ENCODE measurements around the gene AVPR1A.
"Not testable (repeated sequence)": the region's sequence is repeated elsewhere in the genome, so short reads cannot be mapped to it uniquely, and the experiment has no call there.

AVPR1A gene

DNA sequence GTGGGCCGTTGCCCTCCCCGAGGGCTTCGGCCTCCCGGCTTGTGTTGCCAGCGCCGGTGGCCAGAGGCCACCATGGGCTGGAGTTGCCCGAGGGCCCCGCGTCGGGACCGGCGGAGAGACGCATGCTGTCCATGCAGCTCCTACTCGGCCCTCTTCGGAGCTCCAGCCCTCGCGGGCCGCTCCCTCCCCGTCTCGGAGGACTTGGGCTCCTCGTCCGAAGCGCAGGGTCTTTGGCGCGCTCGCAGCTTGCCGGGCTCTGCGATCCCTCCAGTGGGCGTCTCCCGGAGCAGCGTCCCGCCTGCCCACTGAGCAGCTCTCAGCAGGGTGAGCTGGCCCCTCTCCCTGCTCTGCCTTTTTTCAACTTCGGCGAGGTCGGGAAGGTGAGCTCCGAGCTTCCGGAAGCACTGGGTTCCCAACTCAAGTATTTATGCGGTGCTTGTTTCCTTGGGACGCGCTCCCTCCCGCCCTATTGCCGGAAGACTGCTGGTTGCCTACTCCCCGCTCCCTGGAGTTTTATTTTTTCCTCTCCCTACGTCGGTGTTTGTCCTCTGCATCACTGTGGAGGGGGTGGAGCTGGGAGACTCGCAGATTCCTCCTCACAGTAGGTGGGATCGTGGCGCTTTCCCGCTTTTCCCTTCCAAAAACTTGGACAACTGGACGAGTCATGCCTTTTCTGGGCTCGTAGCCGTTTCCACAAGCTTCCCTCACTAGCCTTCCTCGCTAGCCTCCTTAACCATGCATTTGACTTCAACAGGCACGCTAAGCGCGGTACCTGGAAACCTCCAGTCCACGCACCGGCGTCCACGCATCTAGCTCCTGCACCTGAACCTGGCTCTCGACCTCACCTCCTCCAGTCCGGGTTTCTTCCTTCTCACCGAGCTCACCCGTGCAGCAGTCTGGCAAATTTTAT, at the start of gene AVPR1A:
AVPR1A (minus strand) TSS at position 489 of the 910 bp plus-strand sequence; CDS start at position 124, 365 bp downstream.
- no peak for DNase-seq

DNA sequence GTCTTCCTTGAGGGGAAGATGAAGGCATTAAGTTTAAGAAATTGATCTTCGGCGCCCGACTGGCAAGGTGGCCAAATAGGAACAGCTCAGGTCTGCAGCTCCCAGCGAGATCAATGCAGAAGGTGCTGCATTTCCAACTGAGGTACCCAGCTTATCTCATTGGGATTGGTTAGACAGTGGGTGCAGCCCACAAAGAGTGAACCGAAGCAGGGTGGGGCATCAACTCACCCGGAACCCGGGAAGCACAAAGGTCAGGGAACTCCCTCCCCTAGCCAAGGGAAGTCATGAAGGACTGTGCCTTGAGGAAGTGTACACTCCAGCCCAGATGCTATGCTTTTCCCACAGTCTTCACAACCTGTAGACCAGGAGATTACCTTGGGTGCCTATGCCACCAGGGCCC, 45.2 kb upstream of the AVPR1A start:
- no peak for DNase-seq

DNA sequence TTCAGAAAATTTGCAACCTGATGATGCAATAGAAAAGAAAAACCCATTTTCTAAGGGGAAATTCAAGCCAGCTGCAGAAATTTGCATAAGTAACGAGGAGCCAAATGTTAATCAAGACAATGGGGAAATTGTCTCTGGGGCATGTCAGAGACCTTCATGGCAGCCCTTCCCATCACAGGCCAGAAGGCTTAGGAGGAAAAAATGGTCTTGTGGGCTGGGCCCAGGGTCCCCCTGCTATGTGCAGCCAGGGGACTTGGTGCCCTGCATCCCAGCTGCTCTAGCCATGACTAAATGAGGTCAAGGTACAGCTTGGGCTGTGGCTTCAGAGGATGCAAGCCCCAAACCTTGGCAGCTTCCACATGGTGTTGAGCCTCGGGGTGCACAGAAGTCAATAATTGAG, 28.2 kb upstream of the AVPR1A start:
- DNase-seq = no peak

DNA sequence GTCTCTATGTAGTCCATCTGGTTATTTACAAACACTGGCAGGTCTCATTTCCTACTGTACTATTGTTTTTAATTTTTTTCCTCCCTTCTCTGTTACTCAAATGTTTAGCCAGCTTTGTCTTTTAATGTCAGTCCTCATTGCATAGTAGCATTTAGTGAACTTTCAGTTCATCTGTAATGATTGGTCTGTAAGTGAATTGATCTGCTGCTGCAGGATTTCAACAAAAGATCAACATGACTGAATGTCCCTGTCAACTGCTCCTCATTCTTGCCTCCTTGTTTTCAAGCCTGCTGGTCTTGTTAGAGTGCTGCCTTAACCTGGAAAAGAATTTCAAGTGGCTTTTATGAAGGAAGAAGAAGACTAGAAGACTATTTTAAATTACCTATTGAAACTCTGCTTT, 19.3 kb upstream of the AVPR1A start:
- no peak for DNase-seq

DNA sequence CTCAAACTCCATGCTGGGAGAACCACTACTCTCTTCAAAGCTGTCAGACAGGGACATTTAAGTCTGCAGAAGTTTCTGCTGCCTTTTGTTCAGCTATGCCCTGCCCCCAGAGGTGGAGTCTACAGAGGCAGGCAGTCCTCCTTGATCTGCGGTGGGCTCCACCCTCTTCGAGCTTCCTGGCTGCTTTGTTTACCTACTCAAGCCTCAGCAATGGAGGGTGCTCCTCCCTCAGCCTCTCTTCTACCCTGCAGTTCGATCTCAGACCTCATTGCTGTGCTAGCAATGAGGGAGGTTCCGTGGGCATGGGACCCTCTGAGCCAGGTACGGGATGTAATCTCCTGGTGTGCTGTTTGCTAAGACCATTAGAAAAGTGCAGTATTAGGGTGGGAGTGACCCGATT, 16.7 kb upstream of the AVPR1A start:
- not testable (repeated sequence) for DNase-seq

DNA sequence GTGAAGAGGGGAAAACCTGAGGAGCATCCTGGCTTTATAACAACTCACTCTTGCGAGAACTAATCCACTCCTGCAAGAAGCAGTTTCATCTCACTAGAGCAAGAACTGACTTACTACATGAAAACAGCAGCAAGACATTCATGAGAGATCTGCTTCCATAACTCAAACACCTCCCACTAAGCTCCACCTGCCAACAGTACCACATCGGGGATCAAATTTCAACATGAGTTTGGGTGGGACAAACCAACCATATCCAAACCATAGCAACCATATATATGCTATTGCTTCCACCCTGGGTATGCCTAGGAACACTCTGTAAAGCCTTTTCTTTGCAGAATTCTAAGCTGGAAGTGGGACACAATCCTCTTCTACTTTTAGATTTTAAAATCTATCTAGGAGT, 13.9 kb upstream of the AVPR1A start:
- DNase-seq = no peak

DNA sequence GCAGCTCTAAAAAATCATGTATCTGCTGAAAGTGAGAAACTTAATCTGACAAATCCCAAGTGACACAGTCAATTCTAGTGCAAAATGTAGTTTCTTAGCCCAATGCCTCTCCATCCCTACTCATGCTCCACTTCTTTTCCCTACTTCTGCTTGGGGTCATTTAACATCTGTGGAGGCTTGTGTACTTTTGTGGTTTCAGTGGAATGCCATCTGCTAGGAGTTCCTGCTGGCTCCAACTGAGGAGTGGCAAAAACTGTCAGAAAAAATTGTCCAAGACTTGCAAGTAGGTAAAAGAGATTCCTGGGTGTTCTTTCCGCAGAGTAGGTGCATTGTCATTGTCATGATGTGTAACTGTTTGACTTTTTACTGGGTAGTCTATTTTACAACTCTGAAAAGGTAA, 12.5 kb upstream of the AVPR1A start:
- DNase-seq = no peak

DNA sequence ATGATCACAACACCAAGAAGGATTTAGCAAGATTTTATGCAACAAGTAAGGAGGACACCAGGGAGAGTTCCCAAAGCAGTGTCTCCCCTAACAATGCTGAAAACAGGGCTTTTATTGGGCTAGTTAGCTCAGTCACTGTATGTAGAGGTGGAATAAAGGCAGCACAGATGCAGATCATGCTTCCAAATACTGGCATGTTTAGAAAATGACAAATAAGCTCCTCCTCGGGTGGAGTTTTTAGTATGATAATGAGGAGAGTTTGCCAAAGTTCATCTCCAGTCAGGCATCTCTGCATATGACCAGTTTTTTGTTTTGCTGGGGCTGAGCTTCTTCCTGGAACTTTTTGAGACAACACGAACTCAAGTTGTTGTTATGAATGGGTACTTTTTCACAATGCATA, 4.4 kb upstream of the AVPR1A start:
- DNase-seq = no peak

DNA sequence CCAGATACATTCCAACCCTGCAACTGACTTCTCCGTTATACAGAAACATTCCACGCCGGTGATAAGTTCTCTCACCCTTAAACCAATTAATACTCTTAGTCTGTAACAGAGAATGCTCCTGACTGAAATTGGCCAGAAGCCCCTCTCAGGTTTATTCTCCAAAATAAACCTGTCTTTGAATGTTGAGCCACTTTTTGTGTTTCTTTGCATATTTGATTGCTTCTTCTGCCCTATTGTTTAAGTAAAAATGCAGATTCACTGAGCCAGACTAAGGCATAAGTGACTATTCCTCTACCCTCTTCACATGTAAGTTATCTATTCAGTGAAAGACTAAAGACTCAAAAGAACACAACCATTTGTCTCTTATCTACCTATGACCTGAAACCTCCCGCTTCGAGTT, 3.6 kb upstream of the AVPR1A start:
- no peak for DNase-seq

DNA sequence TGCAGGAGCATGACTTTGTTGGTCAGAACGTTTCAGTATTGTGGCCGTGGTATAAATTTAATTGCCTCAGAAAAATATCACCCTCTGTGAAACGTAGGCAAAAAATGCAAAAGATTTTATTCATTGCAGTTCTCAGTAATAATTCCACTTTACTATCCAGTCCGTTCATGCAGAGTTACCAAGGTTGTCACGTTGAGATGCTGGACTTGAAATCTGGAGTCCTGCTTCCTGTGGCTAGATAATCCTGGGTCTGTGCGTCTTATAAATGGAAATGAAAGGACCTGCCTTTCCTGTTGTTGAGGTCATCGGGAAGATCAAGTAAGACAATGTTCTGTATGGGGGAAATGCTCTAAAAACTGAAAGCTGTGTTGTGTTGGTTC, 1.3 kb upstream of the AVPR1A start:
- no peak for DNase-seq

DNA sequence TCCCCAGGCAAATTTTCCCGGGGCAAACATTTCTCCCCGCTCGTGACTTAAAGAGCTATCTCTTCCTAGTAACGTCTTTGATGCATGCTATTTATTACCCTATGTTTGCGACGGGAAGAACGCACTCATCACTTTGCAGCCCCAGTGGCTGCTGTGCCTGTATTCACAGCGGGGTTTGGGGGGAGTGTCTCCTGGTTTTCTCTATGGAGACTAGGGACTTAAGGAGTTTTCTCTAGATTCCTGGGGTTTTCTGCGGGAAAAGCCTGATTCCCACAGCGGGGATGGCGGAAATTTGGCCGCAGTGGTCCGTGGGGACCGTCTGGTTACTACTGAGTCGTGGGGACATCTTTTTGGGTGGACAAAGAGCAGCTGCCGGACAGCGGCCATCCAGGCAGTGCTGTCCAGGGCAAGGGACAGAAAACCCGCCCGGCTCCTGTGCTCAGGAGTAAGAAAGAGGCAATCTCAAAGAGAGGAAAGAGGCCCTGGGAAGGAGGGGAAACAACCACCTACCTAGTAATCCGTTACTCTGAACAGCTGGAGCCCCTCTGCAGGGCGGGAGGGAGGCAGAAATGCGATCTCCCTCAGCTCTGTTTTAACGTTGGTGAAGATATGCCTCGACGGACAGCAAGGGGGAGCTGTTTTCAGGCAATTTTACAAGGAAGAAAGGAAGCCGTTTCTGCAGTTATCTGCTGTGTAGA, 771 bp upstream of the AVPR1A start:
- DNase-seq = no peak

DNA sequence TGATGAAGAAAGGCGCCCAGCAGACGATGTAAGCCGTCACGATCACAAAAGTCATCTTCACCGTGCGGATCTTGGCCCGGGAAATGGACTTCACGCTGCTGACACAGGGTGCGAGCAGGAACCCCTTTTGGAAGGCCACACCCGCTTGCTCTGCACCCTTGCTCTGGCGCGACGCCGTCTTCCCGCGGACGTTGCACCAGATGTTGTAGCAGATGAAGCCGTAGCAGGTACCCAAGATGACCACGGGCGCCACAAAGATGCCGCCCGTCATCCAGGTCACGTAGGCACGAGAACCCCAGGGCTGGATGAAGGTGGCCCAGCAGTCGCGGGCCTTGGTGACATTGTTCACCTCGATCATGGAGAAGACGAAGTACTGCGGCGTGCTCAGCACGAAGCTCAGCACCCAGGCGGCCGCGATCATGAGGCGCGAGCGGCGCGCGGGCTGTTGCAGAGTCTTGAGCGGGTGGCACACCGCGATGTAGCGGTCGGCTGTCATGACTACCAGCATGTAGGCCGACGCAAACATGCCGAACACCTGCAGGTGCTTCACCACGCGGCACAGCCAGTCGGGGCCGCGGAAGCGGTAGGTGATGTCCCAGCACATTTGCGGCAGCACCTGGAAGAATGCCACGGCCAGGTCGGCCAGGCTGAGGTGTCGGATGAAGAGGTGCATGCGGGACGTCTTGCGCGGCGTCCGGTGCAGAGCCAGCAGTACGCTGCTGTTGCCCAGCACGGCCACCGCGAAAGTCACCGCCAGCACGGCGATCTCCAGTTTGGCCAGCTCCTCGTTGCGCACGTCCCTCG, 890 bp downstream of the AVPR1A start:
- DNase-seq = no peak

DNA sequence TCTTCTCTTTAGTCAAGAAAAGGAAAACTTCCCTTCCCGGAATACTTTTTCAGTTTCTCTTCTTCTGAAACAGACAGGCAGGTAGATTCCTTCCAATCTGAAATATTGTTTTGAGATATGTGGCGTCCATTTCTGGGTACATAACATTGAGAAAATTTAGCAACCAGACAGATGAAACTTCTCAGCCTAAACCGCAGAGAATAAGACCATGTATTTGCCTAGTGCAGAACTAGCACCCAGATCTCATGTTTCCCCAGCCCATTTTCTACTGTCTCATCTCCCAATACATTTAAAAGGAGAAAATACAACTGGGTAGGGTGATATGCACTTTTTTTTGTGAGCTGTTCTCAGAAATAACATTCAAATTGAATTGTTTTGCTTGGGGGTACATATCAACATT, 6.4 kb downstream of the AVPR1A start:
- DNase-seq = no peak

DNA sequence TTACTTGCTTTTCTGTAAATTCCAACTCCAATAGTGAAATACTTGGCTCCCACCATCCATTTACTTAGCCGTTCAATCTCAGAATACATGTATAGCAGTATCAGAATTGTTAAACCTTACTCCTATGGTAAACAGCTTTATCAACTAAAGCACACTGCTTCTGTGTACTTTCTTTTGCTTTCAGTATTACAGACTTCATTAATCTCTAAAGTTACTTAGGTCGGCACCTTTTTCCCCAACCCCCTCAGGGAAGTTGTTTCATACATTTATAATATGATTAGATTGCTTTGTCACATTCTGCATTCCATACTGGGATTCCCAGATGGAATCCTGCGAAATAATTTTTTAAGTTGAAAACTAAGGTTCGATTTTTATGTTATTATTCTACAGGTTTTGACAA, 12.5 kb downstream of the AVPR1A start:
- no peak for DNase-seq

DNA sequence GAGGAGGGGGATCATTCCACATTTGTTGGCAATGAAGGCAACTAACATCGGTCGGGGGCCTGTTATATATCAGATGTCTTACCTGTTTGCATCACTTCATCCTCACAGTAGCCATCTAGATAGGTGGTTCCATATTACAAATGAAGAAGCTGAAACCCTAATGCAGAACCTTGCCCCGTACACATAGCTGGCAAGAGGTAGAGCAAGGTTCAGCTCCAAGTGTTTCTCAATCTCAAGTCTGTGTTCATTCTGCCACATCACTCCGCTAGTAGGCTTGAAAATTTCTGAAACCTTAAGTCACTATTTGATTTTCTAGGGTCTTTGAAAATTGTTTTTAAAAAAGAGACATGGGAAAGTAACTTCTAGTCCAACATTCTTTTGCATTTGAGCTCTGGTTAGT, 17.0 kb downstream of the AVPR1A start:
- no peak for DNase-seq

DNA sequence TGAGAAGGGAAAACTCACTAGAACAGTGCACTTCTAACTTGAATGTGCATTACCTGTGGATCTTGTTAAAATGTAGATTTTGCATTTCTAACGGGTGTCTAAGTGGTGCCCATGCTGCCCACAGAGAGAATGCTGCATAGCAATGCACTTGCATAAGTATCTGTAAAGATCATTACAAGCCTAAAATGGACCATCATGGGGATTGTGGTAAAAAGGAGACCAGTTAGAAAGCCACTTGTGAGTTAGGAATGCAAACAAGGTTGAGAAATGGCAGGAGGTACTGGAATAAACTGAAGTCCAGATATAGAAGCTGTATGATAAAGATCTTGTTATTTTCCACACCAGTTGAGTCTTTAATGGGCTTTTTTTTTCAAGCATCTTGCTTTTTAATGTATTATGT, 18.8 kb downstream of the AVPR1A start:
- DNase-seq = no peak

DNA sequence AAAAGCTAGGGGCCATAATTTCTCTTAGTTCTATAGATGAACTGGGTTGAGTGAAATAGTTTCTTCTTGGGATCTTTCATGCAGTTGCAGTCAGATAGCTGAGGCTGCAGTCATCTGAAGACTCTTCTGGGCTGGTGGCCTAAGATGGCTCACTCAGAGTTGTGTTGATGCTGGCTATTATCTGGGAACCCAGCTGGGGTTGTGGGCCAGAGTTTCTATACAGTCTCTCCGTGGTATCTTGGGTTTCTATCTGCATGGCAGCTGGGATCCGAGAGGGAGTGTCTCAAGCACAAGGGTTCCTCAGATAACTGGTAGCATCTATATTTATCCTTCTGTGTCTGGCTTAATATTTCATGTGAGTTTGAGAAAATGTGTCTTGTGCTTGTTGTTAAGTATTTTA, 21.1 kb downstream of the AVPR1A start:
- DNase-seq = no peak

DNA sequence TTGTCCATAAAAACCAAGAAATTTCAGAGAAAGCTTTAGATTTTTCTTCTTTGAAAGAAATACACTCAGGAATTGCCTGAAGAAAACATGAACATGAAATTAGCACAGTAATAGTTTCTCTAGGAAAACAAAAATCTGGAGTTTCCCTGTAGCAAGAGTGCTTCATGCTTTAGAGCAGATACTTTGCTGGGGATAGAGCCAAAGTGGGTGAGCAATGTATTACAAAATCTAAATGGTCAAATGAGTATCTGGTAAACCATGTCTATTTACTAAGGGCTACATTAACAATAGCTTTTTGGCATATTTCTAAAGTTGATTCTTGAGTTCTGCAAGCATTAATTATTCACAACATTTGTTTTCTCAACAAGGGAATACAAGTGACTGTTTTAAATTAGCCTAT, 26.2 kb downstream of the AVPR1A start:
- DNase-seq = no peak

DNA sequence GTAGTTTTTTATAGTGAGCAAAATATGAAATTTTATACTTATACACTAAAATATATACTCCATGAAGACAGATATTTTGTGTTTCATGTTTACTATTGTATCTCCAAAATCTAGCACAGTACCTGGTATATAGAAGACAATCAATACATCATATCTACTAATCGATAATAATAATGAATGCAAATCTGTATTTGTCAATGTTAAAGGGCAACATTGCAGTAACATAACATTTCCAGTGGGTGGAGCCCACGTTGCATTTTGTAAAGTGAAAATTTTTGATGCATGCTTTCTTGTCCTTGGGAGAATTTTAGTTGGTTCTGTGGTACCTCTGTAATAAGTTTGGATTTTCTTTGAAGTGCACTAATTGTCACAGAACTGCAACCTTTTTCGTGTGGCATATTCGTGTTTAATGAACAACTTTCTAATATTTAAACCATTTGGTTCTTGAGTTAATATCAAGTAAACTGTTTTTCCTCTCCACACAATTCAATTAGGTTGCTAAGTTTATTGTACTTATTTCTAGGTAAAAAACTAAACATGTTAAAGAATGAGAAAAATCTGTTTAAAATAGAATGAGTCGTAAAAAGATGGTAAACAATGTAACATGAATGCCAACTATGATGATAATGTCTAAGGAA, 47.4 kb downstream of the AVPR1A start:
- DNase-seq = no peak

DNA sequence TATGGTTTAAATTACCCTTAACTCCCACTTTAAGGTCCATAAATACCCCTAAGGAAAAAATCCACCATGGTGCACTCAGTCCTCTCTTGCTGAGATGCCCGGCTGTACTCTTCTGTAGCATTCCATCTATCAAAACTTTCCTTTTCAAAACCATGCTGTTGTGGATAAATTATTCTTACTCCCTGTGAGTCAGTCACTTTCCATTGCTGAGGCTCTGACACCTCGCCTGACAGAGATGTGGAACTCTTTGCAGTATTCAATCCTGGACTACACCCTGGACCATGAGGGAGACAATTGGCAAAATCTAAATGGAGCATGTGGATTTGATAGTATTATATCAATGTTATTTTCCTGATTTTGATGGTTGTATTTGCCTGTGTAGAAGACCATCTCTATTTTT, 49.1 kb downstream of the AVPR1A start:
- no peak for DNase-seq

DNA sequence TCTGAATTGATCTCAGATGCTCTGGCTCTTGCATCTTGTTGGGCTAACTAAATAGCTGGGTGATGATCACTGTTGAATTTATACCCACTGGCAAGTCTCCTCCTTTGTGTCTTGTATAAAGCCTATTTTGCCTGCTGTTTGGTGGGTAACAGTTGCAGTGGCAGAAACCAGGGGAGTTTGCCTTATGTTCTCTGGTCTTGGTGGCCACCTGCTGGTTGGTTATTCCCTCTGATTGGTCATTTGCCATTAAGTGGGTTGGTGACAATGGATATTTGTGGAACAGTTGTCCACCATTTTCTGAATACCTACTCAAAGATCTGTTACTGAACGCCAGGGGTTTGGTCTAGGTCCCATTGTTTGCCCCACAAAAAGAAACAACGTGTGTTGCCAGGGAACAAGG, 52.1 kb downstream of the AVPR1A start:
- DNase-seq = no peak

DNA sequence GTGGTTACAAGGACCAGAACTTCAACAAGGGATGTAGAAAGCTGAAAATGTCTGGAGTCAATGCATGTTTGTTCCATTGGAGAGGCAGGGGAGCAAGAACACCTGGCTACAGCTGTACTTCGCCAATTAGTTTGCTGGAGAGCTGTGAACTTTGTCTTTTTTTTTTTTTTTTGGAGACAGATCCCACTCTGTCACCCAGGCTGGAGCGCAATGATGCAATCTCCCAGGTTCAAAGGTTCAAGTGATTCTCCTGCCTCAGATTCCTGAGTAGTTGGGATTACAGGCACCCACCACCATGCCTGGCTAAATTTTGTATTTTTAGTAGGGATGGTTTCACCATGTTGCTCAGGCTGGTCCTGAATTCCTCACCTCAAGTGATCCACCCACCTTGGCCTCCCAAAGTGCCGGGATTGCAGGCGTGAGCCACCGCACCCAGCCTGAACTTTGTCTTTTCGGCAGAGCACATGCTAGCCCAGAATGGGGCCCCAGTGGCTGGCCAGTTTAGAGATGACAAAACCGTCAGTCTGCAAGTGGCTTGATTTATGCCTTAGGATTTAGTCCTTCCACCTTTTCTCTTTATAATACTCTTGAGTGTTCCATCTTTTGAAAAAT, 55.5 kb downstream of the AVPR1A start:
- no peak for DNase-seq

DNA sequence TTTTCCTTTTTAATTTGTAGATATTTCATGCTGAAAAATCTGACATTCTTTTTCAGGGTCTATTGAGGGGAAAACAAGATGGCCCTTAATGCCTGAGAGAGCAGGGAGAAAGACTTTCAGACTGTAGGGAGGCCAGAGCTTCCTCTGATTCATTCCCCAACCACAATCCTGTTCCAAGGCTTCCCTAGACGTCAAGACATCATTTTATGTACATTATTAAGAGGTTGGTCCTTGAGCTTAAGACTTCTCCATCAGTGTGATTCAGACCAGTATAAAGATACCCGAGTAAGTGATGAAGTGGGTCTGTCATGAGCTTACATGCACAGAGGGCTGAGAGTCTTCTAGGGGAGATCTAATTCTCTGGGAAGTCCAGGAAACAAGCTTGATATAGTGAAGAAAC, 57.3 kb downstream of the AVPR1A start:
- no peak for DNase-seq

All from activated effector memory CD4-positive, alpha-beta T cell treated with anti-CD3 and anti-CD28 coated beads, Interleukin-2, amount 50 U/mL, for 16 hours (primary cell).